Non-pigmented ciliary epithelial cell (primary cell): ENCODE measurements around the gene HOXA13.

Source experiments
- DNase-seq: peaks from one replicate; pipeline ENCODE4 v3.0.0-alpha.2; 2010; ENCODE audit warnings: low read depth

HOXA13 gene

DNA sequence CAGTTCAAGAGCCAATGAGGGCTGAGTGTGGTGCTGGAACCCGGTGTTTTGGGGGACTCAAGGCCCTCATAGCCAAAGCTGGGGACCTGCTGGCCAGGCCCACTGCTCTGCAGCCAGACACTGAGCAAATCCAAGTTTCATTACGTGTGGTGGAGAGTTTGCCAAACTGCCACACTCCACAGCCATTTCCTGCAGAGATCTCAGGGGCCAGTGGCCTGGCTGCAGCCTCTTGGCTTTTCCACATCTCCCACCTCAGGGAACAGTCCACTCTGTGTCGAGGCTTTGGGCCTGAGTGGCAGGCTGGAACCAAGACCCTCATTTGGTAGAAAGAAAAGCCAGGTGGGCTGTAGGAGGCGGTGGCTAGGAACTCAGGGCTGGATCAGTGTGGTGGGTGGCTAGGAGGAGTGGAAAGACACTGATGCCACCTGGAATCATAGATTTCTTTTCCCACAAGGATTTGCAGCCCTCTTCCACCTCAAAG lies 18.1 kb downstream of the HOXA13 start:
- DNase-seq: no peak

DNA sequence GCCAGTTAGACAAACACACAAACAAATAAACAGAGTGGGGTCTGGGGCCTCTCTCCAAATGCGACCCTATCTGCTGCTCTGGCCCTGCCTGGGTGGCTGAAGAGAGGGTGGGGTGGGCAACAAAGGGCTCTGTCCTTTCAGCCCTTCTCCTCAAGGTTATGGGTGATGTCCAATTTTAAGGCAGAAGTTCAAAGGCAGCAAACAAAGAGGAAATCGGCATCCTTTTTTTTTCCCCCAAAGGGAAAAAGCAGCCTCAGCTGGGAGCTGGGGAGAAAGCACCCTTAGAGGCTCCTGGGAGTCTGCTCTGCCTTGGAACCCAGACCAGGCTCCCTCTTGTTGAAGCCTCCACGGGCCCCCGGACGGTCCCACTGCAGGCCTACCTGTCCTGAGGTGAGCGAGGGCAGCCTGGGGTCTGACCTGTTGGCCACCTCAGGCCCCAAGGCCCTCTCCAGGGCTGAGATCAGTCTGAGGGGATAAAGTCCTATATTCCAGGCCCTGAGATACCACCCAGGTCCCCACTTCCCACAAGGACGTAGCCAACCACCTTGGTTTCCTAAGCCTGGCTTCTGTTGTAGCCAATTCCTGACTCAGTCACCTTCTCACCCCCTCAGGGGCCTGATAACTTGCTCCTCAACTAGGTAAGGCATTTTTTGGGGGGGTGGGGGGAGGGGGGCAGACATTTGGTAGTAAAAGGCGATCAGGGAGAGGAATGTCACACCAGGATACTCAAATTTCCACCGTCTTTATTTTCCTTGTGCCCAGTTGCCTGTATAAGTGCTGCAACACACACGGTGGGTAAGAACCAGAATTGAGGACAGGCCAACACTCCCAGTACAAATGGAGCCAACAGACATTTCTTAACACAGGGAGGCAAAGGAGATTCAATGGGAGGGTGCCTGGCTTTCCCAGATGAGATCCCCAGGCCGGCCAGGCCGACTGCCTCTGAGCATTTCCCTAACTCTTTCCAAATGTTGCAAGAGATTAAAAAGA lies 19.2 kb downstream of the HOXA13 start:
- no peak for DNase-seq

DNA sequence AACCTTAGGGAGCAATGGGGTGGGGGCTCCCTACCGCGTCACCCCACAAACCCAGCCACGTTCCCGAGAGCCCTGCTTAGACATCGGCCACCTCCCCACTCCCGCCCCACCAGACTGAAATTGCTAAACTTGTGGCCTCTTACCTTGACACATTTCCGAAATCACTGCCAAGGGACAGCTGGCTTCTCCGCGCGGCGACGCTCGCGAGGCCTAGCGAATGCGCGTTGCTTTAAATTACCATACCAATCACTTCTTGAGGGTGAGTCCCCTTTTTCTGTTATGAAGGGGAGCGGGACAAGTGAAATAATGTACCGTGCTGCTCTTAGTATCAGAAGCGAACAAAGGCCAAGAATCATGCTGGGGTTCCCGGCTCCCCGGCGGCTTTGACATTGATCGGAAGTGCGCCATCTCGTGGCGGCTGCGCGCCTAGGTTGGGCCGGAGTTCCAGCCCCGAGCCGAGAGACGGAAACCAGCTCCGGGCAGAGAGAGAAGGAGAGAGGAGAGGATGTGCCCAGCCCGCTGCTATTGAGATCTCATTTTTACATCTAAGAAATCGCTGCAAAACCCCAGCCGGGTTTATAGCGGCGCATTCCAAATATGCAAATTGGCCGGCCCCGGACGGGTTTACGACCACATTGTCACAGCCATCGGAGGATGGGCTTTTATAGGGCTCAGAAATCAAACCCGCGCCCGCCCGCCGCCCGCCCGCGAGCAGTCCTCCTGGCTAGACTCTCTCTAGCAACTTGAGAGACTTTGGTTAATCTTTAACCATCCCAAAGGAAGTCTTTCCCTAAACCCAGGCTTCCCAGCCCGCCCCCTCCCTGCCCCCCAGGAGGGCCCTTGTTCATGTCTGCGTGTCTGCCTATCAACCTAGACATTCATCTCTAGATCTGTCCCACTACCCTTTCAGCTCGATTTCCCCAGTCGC lies 20.1 kb downstream of the HOXA13 start:
- DNase-seq: no peak

DNA sequence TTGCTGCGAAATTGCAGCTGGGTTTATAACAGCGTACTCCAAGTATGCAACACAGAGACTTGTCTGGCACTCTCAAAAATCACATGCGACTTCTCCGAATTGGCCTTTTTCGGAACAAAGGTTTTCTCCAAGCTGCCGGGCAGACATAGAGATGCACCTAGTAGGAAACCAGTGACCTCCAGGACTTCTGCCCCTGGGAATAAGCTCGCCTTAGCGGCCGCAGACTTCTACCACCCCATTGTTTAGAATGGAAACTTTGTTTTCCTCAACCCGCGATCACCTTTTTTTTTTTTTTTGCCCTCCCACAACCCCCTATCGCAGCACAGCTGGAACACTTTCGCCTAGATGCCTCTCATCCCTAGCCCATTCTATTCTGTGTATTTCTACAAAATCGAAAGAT lies 20.9 kb downstream of the HOXA13 start:
- DNase-seq: no peak

DNA sequence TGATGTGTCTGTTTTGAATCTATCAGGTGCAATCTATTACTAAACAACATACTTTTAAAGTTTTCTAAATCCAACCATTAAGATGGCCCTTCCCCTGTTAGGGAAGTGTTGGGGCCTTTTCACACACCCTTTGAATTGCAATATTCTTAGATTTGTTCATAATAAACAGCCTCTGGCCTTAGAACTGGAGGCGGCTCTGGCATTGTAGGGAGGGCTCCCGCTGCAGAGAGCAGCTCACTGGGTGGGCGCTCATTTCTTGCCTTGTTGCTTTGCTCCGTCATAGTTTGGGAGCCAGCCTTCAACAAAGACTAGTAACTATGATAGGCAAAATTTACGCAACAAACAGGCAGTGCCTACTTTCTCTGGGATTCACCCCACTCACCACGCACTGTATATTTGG lies 21.5 kb downstream of the HOXA13 start:
- DNase-seq: no peak

- no peak for DNase-seq
Observed at GRCh38 chr7:27177795-27178320, 22.0 kb downstream of the HOXA13 start.

DNA sequence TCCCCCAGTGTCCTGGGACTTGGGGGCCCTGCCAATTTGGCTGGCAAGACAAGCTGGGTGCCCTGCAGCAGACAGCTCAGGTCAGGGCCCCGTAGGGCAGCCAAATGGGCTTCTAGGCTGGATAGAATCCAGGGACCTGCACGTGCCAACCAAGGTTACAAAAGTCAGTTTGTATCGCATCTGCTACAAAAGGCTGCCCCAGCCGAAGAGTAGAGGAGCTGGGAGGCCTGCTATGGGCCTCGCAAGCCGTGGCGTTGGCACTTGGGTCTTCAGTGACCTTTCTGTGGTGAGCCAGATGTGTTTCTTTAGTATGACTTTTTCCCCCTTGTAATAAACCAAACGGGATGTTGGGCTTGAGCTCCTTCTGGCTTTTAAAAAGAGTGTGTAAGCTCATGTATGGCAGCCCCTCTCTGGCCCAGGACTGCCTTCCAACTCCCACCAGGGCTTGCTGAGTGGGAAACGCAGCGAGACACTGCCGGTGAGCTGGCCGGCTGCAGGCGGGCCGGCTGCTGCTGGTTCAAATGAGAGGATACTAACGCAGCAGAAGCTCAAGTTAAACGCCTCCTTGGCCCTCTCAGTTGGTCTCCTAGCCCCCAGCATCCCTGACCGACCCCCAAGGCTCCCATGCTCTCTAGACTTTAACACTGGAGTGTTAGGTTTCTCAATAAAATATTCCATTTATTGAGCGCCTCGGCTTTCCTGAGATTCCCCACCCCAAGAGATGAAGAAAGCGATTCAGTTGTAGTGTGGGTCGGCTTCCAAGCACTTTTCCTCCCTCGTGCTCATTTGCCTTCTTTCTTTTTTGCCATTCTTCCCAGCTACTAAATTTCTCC lies 22.7 kb downstream of the HOXA13 start:
- no peak for DNase-seq

- DNase-seq: no peak
Observed at GRCh38 chr7:27176524-27176845, 23.4 kb downstream of the HOXA13 start.

- DNase-seq: no peak
Observed at GRCh38 chr7:27175626-27176523, 24.0 kb downstream of the HOXA13 start.

GRCh38 chr7:27174874-27175625 lies 24.8 kb downstream of the HOXA13 start:
- DNase-seq: no peak

GRCh38 chr7:27173956-27174873 lies 25.7 kb downstream of the HOXA13 start, which contains the start of gene HOXA10:
HOXA10 (minus strand) TSS chr7:27174320; CDS start chr7:27174306, 14 bp downstream.
- DNase-seq: no peak

DNA sequence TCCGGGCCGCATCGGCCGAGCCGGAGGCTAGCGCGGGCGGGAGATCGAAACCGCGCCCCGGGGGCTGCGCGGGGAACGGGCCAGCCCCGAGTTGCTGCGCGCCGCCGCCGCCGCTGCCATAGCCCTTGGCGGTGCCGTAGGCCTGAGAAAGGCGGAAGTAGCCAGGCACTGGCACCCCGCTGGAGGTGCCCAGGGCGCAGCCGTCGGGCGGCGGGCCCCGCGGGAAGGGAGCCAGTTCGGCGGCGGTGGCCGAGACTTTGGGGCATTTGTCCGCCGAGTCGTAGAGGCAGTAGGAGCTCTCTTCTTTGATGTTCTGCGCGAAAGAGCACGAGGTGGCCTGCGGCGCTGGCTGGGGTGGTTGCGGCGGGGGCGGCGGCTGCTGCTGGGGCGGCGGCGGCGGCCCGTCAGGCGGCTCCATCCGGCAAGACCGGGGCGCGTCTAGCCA lies 26.4 kb downstream of the HOXA13 start:
- DNase-seq: no peak

DNA sequence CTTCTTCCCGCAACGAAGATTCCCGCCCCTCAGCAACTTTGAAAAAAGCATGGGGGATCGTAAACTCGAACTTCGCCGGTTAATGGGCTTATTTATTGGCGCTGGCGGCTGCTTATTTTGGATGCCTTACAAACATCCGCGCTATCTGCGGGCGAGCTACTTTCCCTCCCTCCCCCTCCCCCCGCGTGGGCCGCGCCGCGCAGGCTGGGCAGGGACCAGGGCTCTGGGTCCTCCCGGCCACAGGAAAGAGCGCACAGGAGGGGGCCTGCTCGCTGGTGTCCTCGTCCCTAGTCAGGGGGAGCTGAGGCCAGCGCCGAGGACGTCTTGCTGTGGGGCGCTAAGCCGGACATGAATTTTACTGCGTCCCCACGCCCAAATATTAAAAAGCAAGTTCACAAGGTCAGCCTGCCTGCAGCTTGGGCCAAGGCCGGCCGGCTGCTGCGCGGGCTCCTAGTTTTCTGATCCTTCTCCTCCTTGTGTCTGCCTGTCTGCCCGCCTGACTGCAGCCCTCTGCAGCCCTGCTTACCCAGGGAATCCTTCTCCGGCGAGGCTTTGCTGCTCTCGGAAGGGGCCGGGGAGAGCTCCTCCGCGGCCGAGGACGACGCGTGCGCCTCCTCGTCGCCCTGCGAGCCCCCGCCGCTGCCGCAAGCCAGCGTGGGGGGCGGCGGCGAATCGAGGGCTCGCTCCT lies 26.9 kb downstream of the HOXA13 start:
- no peak for DNase-seq

GRCh38 chr7:27172315-27172774 lies 27.5 kb downstream of the HOXA13 start:
- DNase-seq: no peak

- DNase-seq: no peak
Observed at GRCh38 chr7:27171637-27172314, 28.1 kb downstream of the HOXA13 start.

DNA sequence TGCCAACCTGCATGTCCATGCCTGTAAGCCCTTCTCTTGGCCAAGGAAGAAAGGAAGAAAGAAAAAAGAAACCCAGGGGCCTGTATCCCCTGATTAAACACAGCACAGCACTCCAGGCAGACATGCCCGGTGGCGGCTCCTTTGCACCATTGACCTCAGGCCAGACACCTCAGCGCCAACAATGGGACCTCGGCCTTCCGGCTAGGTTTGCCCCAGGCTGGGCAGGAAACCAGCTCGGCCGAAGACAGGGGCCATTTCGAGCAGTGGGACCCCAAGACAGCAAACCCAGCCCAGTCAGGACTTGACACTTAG lies 28.6 kb downstream of the HOXA13 start:
- no peak for DNase-seq
